Natural killer cell treated with Interleukin-12 subunit alpha and Interleukin-12 subunit beta and Interleukin-15 and Interleukin-18, amount 100 ng/mL, for 72 hours (primary cell): ENCODE results near the gene ECPAS. TPM values are rescaled to one million over a fixed set of nuclear protein-coding genes. Genes with fewer than 3 reads are reported as not detected.
A peak's percentile ranks its signal among the peaks of the same experiment; 100 is the strongest.
"Not testable (repeated sequence)": the region's sequence is repeated elsewhere in the genome, so short reads cannot be mapped to it uniquely, and the experiment has no call there.

Source experiments
- ATAC-seq, 2 donors: fragments of 150-1000 bp; cut with Tn5 transposase in 1 of 2; sonication (Bioruptor Pico), chemical (Tn5 transposase) in 1 of 2; 2 replicates each; pipeline ENCODE4 v1.10.0; 2021
- DNase-seq: peaks from one replicate; pipeline ENCODE4 v3.0.0; 2022; ENCODE audit warnings: low spot score
- H3K27ac Mint-ChIP-seq, 2 donors: 1 replicate in 1 of 2; 2 replicates in 1 of 2; pipeline ENCODE4 v1.8.0; 2022; ENCODE audit warnings: mixed read lengths in 2 of 2, mild to moderate bottlenecking in 1 of 2, moderate library complexity in 1 of 2
- H3K27me3 Mint-ChIP-seq, 2 donors: 1 replicate in 1 of 2; 2 replicates in 1 of 2; pipeline ENCODE4 v1.8.0; 2022; ENCODE audit warnings: mixed read lengths in 2 of 2
- H3K36me3 Mint-ChIP-seq: one replicate; pipeline ENCODE4 v1.8.0; 2022; ENCODE audit warnings: mixed read lengths
- H3K4me1 Mint-ChIP-seq, 2 donors: 1 replicate in 1 of 2; 2 replicates in 1 of 2; pipeline ENCODE4 v1.8.0; 2022; ENCODE audit warnings: low read depth in 2 of 2, mixed read lengths in 2 of 2, mild to moderate bottlenecking in 1 of 2
- H3K4me3 Mint-ChIP-seq: one replicate; pipeline ENCODE4 v1.8.0; 2022; ENCODE audit warnings: mixed read lengths
- H3K9me3 Mint-ChIP-seq: 2 replicates; pipeline ENCODE4 v1.8.0; 2022; ENCODE audit warnings: mixed read lengths
- total RNA-seq, 2 donors: library from RNA; stranded (reverse); gene quantifications; one replicate each; pipeline ENCODE4 v1.2.3, GENCODE V29; 2022

The ECPAS gene
- total RNA-seq, 2 donors from 2014 or later, result 97.6 to 114 TPM

GRCh38 chr9:111423389-111423788 is 60.8 kb downstream of the ECPAS start:
- H3K4me1 Mint-ChIP-seq, result peaks cover 8 to 14% of the 10 kb centered on the region in 2 donors
- H3K4me3 Mint-ChIP-seq, result no peak overlapping the region
- ATAC-seq (no peak), DNase-seq (no peak)
- H3K9me3 Mint-ChIP-seq, result no peaks in the 10 kb centered on the region
- no peaks in the 10 kb centered on the region for H3K27me3 Mint-ChIP-seq
- H3K36me3 Mint-ChIP-seq, result peaks cover 37% of the 10 kb centered on the region
- peak overlapping the region in 1 of 2 donors; percentile 45 for H3K27ac Mint-ChIP-seq

DNA sequence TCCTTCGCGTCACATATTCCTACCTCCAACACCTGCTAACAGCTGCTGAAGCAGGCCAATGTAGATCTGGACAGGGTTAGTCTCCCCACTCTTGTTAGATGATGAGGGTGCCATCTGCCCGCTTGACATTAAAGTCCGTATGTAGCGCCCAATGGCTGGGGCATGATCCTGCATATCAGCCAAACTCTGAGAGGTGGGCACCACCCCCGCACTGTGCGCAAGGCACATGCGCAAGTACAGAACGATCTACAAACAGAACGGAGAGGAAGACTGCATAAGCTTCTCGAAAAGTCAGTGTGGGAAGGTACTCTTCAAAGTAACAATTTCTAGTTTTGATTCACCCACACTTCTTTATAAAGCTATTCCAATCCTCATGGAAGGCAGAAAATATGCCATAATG is 69.8 kb downstream of the ECPAS start:
- DNase-seq, result no peak
- H3K4me1 Mint-ChIP-seq, result no peaks in the 10 kb centered on the region
- no peaks in the 10 kb centered on the region for H3K27me3 Mint-ChIP-seq
- H3K36me3 Mint-ChIP-seq, result peaks cover 43% of the 10 kb centered on the region
- H3K9me3 Mint-ChIP-seq, result no peaks in the 10 kb centered on the region
- ATAC-seq, result no peak
- H3K27ac Mint-ChIP-seq, result no peak overlapping the region
- no peak overlapping the region for H3K4me3 Mint-ChIP-seq

GRCh38 chr9:111413996-111414395 is 70.2 kb downstream of the ECPAS start:
- H3K9me3 Mint-ChIP-seq, result no peaks in the 10 kb centered on the region
- H3K4me3 Mint-ChIP-seq, result no peak overlapping the region
- H3K36me3 Mint-ChIP-seq, result peaks cover 43% of the 10 kb centered on the region
- H3K27me3 Mint-ChIP-seq, result no peaks in the 10 kb centered on the region
- DNase-seq (no peak), ATAC-seq (no peak)
- no peaks in the 10 kb centered on the region for H3K4me1 Mint-ChIP-seq
- no peak overlapping the region for H3K27ac Mint-ChIP-seq

- H3K9me3 Mint-ChIP-seq, result no peaks in the 10 kb centered on the region
- H3K36me3 Mint-ChIP-seq, result peaks cover 59% of the 10 kb centered on the region
- H3K4me1 Mint-ChIP-seq, result peaks cover 0 to 2% of the 10 kb centered on the region in 2 donors
- DNase-seq (no peak), ATAC-seq (no peak)
- no peak overlapping the region for H3K4me3 Mint-ChIP-seq
- H3K27ac Mint-ChIP-seq, result no peak overlapping the region
- no peaks in the 10 kb centered on the region for H3K27me3 Mint-ChIP-seq
These were observed 71.9 kb downstream of the ECPAS start for GRCh38 chr9:111412280-111412679.

DNA sequence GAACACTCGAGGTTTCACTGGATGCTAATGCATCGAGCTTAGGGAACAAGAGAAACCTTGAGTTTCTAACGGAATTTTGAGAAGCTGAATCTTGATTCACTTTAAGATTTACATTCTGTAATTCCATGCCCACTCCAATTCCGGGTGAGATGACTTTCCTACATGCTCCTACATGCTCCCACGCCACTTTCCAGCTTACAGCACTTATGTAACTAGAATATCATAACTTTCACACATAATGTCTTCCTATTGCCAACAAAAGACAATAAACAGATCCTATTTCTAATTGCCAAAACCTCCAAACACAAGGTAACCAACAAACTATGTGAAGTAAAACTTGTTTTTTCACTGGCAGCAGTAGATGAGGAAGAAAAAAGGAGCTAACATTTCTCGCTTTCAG is 72.9 kb downstream of the ECPAS start:
- no peak for DNase-seq
- H3K9me3 Mint-ChIP-seq, result no peaks in the 10 kb centered on the region
- no peaks in the 10 kb centered on the region for H3K27me3 Mint-ChIP-seq
- no peak overlapping the region for H3K27ac Mint-ChIP-seq
- H3K36me3 Mint-ChIP-seq, result peaks cover 56% of the 10 kb centered on the region
- no peak overlapping the region for H3K4me3 Mint-ChIP-seq
- ATAC-seq, result no peak
- peaks cover 0 to 2% of the 10 kb centered on the region in 2 donors for H3K4me1 Mint-ChIP-seq

- Mint-ChIP-seq H3K36me3 (peaks cover 64% of the 10 kb centered on the region), H3K27me3 (no peaks in the 10 kb centered on the region), H3K9me3 (peaks cover 2% of the 10 kb centered on the region), H3K4me1 (peaks cover 2 to 11% of the 10 kb centered on the region in 2 donors), H3K27ac (peak overlapping the region in 1 of 2 donors; percentile 0), H3K4me3 (no peak overlapping the region)
- DNase-seq, result no peak
- ATAC-seq, result no peak
These were observed 76.4 kb downstream of the ECPAS start for GRCh38 chr9:111407813-111408212.

DNA sequence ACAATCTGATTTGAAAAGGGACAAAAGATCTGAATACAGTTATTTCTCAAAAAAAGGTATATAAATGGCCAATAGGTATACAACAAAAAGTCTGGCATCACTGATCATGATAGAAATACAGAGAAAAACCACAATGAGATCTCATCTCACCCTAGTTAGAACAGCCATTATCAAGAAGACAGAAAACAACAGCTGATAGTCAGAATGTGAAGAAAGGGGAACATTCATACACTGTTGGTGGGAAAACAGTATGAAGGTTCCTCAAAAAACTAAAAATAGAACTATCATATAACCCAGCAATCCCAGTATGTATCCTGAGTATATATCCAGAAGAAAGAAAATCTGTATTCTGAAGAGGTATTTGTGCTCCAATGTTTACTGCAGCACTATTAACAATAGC is 78.5 kb downstream of the ECPAS start:
- H3K9me3 Mint-ChIP-seq, result peaks cover 6% of the 10 kb centered on the region

GRCh38 chr9:111401486-111401885 is 82.7 kb downstream of the ECPAS start:
- peaks cover 66% of the 10 kb centered on the region for H3K36me3 Mint-ChIP-seq
- ATAC-seq, DNase-seq, H3K27me3 Mint-ChIP-seq, H3K27ac Mint-ChIP-seq, H3K4me3 Mint-ChIP-seq: not testable (repeated sequence)
- H3K9me3 Mint-ChIP-seq, result peaks cover 12% of the 10 kb centered on the region
- peaks cover 3 to 19% of the 10 kb centered on the region in 2 donors for H3K4me1 Mint-ChIP-seq

More for the DNA sequence above, 78.5 kb downstream of the ECPAS start:
- Mint-ChIP-seq H3K27ac (no peak overlapping the region), H3K4me1 (peaks cover 5 to 13% of the 10 kb centered on the region in 2 donors), H3K36me3 (peaks cover 69% of the 10 kb centered on the region), H3K27me3 (no peaks in the 10 kb centered on the region), H3K4me3 (no peak overlapping the region)
- ATAC-seq (no peak), DNase-seq (no peak)

DNA sequence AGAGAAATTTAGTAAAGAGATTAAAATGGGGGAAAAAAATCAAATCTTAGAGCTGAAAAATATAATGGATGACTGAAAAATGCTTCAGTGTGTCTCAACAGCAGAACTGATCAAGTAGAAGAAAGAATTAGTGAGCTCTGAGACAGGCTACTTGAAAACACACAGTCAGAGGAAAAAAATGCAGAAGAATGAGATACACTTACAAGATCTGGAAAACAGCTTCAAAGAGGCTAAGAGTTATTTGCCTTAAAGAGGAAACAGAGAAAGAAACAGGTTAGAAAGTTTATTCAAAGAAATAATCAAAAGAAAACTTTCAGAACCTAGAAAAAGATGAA is 83.7 kb downstream of the ECPAS start:
- H3K36me3 Mint-ChIP-seq, result peaks cover 61% of the 10 kb centered on the region
- H3K4me3 Mint-ChIP-seq, result no peak overlapping the region
- DNase-seq (no peak), ATAC-seq (no peak)
- H3K4me1 Mint-ChIP-seq, result peaks cover 5 to 18% of the 10 kb centered on the region in 2 donors
- peaks cover 10% of the 10 kb centered on the region for H3K9me3 Mint-ChIP-seq
- H3K27me3 Mint-ChIP-seq, result no peaks in the 10 kb centered on the region
- no peak overlapping the region for H3K27ac Mint-ChIP-seq

DNA sequence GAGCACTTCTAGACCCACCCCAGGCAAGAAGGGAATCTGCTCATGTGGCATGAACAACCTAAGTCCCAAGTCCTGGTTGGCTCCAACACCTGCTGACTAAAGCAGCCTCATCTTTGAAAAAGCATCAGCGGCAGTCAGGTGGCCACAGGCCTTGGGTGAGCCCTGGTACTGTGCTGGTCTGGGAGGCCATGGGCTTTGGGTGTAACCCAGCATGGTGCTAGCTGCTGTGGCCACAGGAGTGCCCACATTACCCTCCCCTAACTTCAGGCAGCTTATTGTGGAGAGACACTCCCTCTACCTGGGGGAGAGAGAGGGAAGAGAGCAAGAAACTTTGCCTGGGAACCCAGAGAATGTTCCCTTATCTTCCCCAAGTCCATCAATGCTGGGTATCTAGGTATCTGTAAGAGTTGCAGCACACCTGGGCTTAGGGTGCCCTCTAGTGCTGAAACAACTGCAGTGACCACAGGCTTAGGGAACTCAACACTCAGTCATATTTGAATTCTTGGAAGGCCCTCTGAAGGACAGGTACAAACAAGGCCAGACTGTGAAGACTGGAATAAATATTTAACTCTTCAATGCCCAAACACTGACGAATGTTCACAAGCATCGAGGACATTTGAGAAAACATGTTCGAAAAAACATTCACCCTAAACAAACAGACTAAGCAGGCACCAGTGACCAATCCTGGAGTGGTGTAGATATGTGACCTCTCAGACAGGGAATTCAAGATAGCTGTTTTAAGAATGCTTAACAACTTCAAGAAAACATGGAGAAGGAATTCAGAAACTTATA is 84.2 kb downstream of the ECPAS start:
- Mint-ChIP-seq H3K4me1 (peaks cover 7 to 14% of the 10 kb centered on the region in 2 donors), H3K27me3 (no peaks in the 10 kb centered on the region), H3K9me3 (peaks cover 10% of the 10 kb centered on the region), H3K4me3 (no peak overlapping the region), H3K36me3 (peaks cover 61% of the 10 kb centered on the region), H3K27ac (no peak overlapping the region)
- ATAC-seq, result peak in 1 of 2 donors; percentile 43
- no peak for DNase-seq

GRCh38 chr9:111399211-111399739 is 84.9 kb downstream of the ECPAS start:
- H3K36me3 Mint-ChIP-seq, result peaks cover 61% of the 10 kb centered on the region
- H3K9me3 Mint-ChIP-seq, result peaks cover 10% of the 10 kb centered on the region
- no peak overlapping the region for H3K27ac Mint-ChIP-seq
- H3K4me3 Mint-ChIP-seq, result no peak overlapping the region
- no peaks in the 10 kb centered on the region for H3K27me3 Mint-ChIP-seq
- ATAC-seq, result no peak
- no peak for DNase-seq
- H3K4me1 Mint-ChIP-seq, result peaks cover 12 to 18% of the 10 kb centered on the region in 2 donors

DNA sequence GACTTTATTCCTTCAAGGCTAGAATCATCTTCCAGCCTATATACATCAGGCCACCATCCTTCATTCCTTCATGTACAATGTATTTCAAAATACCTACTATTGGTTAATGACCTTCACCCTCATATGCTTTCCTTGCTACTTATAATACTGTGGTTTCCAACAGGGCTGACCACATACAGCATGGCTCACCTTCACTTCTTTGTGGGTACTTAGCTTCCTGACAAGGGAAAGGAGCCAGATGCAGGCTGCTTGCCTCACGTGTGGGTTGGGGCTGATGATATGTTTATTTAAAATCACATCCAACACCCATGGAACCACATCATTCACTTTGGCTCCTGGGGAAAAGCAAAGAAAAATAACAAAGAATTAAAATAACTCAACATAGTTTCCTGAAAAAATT is 90.2 kb downstream of the ECPAS start:
- Mint-ChIP-seq H3K4me1 (peaks cover 9 to 13% of the 10 kb centered on the region in 2 donors), H3K27me3 (no peaks in the 10 kb centered on the region), H3K9me3 (no peaks in the 10 kb centered on the region), H3K36me3 (peaks cover 54% of the 10 kb centered on the region), H3K4me3 (no peak overlapping the region), H3K27ac (no peak overlapping the region)
- DNase-seq (no peak), ATAC-seq (no peak)

GRCh38 chr9:111389406-111389805 is 94.8 kb downstream of the ECPAS start:
- ATAC-seq, result no peak
- Mint-ChIP-seq H3K27ac (no peak overlapping the region), H3K4me3 (no peak overlapping the region)

GRCh38 chr9:111386386-111386785 is 97.8 kb downstream of the ECPAS start:
- no peaks in the 10 kb centered on the region for H3K9me3 Mint-ChIP-seq
- no peak overlapping the region for H3K4me3 Mint-ChIP-seq
- no peak overlapping the region for H3K27ac Mint-ChIP-seq
- H3K4me1 Mint-ChIP-seq, result peaks cover 0 to 2% of the 10 kb centered on the region in 2 donors
- no peaks in the 10 kb centered on the region for H3K27me3 Mint-ChIP-seq
- DNase-seq, result no peak
- H3K36me3 Mint-ChIP-seq, result peaks cover 26% of the 10 kb centered on the region
- ATAC-seq, result peak in 1 of 2 donors; percentile 66

More at GRCh38 chr9:111389406-111389805, 94.8 kb downstream of the ECPAS start:
- H3K36me3 Mint-ChIP-seq, result peaks cover 38% of the 10 kb centered on the region
- peaks cover under 1 to 3% of the 10 kb centered on the region in 2 donors for H3K4me1 Mint-ChIP-seq
- DNase-seq, result no peak
- H3K9me3 Mint-ChIP-seq, result no peaks in the 10 kb centered on the region
- H3K27me3 Mint-ChIP-seq, result no peaks in the 10 kb centered on the region
